Iris pigment epithelial cell (primary cell): ENCODE results near the gene ASCL3.
A peak's percentile ranks its signal among the peaks of the same experiment; 100 is the strongest.
"Not testable (repeated sequence)": the region's sequence is repeated elsewhere in the genome, so short reads cannot be mapped to it uniquely, and the experiment has no call there.

Experiments used
- DNase-seq: peaks from one replicate; pipeline ENCODE4 v3.0.0-alpha.2; 2011; ENCODE audit warnings: low read depth

The ASCL3 gene

DNA sequence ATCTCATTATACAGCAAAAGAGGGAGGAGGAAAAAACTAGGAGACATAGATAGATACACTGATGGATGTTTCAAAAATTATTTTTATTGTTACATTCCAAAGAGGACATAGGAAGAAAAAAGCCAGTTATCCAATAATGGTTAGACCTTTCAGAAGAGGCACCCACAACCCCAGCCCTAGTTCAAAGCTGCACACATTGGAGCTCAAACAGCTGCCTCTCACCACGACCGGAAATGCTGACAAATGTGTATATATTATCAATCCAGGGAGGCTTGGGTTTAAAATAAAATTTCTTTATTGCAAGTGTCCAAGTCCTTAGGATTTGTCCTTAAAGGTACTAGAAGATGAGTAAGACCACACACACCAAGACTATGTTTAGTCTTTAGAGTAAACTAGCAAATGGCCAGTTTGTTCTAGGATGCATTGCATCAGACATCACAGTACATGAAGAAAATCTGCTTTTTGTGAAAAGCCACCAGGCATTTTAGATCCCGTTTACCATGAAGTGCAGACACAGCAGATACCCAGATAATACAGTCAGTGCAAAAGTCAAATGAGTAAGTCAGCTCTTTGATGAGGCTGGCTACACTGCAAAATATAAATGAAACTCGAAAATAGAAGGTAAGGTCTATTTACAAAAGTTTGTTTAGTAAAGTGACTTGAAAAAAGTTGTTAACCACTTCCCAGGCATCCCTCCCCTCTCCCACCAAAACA lies 4.6 kb upstream of the ASCL3 start:
- peak; percentile 10 for DNase-seq

DNA sequence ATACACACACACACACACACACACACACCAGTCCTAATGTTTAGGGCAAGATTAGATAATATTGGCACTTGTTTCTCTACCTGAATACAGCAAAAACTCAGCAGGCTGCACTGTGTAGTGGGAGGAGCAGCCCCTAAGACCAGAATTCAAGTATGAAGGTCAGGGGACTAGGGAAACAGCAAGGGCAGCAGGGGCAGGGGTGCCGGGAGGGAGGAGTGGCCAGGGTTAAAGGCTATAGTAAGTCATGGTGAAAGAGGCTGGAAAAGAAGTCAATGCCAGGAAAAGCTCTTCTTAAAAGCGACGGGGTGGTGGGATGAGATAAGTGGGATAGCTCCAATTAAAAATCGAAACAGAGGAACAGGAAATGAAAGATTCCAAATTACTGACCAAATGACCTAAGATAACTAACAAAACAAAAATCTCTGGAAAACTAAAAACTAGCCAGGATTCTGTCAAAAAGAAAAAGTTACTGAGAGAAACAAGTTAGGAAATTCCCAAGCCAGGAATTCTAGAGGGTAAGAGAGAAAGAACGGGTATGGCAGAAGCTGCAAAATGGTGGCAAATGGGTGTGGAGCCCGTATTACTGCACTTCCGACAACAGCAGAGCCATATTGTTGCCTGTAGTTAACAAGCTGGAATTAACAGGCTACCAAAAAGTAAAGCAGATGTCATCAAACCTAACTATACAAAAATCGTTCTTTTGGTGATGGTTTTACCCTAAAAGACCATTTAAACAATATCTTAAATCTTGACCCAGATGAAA lies 1.3 kb downstream of the ASCL3 start:
- no peak for DNase-seq

DNA sequence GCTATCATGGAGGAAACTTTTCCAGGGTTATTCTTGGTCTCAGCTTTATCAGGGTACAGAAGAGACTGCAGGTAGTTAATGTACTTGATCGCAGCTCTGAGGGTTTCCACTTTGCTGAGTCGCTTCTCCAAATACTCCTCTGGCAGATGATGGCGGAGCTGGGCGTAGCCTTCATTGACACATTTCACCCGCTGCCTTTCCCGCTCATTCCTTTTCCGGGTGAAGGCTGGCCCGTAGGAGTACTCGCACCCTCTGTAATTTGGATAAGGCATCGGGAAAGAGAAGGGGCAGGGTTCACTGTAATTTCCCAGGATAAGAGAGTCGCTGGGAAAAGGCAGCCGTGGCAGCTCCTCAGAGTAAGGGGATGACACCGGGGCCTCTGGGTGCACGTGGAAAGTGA lies 5.2 kb downstream of the ASCL3 start:
- no peak for DNase-seq

DNA sequence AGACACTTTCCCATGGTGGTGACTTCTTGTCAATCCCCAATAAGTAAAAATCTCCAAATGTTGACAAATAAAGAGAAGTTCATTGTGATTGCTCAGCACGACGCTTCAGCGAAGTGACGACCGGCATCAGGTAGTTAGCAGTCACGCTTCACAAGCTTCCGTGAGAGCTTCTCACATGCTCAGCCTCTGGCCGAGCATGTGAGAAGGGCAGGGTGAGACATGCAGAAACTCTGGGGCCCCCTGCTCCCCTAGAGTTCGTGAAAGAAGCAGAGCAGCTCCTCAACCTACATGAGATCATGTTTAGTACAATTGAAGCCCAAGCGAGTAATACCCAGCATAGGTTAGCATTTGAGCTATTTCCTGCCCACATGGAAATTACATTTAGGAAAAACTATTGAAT lies 5.7 kb downstream of the ASCL3 start:
- no peak for DNase-seq

DNA sequence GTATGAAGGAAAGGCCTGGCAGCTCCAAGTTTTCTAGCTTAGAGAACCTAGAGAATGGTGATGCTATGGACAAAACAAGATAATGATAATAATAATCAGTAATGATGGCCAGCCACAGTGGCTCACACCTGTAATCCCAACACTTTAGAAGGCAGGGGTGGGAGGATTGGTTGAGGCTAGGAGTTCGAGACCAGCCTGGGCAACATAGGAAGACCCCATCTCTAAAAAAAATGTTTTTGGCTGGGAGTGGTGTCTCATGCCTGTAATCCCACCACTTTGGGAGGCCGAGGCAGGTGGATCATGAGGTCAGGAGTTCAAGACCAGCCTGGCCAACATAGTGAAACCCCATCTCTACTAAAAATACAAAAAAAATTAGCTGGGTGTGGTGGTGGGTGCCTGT lies 7.0 kb downstream of the ASCL3 start:
- DNase-seq: not testable (repeated sequence)

DNA sequence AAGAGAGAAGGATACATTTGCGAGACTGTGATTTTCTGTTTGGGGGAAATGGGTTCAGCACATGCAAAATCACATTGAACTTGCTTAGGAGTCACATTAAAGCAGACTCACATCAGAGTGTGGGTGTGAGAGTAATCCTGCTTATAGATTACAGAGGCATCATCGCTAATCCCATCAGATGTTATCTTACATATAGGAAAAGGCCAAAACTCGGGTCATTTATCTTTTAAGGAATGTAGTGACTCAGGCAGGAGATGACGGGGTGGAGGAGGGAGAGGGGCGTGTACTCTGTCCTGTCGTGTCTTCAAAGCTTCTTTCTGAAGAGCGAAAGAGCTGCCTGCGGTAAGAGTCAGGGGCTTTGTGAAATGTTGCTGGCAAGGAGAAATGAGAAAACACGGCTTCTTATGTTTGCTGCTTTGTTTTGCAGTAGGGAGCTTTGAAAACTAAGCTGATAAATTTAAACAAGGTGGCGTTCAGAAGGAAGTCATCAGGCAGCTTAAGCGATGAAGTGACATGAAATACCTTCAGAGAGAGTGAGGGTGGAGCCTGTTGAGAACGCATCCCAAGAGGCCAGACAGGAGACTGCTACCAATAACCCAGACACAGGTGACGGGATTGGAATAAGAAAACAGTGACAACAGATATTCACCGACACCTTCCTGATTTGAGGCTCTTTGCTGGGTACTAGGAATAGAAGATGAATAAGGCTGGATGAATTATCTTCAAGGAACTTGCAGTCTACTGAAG lies 7.9 kb downstream of the ASCL3 start:
- DNase-seq: peak; percentile 91

DNA sequence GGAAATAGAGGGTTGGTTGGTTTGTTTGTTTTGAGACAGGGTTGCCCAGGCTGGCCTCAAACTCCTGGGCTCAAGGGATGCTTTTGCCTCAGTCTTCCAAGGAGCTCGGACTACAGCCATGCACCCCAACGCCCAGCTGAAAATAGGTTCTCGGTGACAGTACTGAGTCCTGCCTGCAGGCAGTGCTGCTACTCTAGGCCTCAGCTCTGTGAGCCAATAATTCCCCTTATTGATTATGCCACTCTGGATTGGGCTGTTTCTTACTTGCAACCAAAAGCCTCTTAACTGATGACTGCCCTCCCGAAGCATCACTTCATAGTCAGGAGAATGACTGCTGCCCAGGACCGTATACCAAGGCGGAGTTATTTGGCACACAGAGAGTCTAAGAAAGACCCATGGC lies 8.9 kb downstream of the ASCL3 start:
- DNase-seq: no peak

DNA sequence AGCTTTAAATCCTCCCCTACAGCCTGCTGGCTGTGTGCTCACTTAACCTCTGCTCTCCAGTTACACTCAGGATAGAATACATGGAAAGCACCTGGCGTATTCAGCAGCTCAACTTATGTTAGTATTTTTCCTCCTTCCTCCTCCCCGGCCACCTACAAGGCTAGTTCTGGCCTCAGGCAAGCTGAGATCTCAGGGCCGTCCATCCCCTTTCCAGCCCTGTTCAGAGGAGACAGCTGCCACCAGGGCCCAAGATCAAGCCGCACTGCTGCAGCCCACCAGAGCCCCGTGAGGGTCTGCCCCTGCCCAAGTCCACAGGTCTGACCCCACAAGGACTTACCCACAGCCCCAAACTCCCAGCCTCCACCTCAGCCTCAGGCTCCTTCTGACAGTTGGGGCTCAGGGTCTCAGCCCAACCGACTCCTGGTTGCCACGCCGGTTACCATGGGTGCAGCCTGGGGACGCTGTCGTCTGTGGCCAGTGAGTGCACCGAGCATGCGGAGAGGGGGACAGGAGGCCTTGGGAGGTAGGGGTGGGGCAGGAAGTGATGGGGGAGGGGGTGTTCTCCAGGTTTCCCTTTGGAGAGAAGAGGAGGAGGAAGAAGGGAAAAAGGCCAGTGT lies 10.1 kb downstream of the ASCL3 start, which contains the start of gene C11orf16:
TSS of gene C11orf16 (minus strand) at position 384 of the 617 bp plus-strand sequence. CDS start 639 bp downstream, outside the sequence.
- no peak for DNase-seq

DNA sequence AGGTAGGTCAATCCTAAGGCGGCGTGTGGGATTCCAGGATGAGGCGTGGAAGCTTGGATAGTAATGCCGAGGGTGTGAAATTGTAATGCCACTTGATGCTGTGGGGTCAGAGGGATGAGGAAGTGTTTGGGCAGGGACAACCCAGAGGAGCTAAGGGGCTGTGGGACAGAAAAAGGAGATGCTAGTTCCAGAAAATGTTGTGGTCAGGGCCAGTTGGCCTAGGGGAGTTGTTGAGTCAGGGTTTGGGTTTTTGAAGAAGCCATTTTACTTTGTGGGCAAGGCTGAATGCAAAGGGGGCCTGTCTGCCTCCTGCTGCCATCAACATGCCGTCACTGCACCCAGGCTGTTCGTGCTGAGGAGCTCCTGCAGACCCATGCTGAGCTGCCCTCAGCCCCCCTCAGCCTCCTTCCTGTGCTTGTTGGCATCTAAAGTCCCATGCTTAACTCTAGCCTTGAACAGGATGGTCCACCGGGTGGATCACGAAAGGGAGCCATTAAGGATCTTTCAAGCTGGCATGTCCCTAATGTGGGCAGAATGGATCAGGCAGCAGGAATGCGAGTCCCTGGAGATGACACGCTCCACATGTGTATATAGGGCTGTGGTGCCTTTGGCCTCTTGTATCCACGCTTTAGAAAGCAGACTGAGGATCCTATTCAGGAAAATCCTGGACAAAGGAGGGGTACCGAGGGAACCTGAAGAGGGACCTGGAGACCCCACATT lies 12.2 kb downstream of the ASCL3 start:
- DNase-seq: no peak

DNA sequence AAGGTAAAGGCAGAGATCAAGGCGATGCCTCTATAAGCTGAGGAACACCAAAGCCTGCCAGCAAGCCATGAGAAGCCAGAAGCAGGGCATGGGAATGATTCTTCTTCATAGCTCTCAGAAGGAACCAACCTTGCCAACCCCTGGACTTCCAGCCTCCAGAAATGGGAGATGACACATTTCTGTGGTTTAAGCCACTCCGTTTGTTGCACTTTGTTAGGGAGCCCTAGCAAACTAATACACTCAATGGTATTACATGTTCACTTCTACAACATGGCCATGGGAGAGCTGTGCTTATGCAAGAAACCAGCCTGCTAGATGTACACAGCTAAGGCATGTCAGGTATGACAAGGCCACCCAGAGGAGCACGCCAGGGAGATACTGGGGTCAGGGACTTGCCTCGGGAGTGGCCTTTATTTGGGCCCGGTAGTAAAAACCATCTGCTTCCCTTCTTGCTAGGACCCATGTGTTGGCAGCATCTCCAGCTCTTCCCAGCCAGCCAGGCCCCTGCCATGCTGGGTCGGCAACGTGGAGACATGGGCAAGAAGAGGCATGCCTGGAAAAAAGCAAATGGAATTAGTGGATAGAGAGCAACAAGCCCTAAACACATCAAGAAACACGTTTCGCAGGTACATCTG lies 13.7 kb downstream of the ASCL3 start:
- DNase-seq: peak; percentile 30

DNA sequence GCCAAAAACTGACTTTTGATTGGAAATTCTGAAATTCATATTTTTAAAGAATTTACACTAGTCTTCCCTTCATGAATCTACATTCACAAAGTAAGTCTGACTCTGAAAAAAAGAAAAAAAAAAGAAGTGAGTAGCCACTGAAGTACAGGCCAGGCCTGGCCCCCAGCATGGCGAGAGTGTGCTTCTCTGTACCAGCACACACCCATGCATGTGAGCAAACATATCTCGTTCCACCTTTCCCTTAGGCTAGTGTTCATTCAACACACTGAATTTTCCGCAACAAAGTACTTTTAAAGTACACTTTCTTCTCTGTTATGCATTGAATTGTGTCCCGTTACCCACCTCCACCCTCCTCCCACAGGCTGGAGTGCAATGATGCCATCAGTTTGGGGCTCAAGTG lies 14.6 kb downstream of the ASCL3 start:
- no peak for DNase-seq

DNA sequence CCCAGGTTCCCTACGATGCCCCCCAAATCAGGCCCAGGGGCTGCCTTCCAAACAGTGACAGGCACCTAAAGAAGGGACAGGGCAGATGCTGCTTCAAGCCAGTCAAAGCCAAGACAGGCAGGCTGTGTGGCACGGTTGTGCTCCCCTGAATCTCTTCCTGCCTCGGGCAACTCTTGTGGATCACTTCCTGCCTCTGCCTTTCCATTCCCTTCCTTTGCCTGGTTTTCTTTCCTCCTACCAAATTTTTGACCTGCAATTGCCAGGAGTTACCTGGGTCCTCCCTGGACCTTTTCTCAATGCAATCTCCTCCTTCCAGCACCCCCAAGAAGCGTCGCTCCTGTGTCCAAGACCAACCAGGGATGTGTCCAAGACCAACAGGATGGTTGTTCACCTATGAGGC lies 15.6 kb downstream of the ASCL3 start:
- DNase-seq: no peak

DNA sequence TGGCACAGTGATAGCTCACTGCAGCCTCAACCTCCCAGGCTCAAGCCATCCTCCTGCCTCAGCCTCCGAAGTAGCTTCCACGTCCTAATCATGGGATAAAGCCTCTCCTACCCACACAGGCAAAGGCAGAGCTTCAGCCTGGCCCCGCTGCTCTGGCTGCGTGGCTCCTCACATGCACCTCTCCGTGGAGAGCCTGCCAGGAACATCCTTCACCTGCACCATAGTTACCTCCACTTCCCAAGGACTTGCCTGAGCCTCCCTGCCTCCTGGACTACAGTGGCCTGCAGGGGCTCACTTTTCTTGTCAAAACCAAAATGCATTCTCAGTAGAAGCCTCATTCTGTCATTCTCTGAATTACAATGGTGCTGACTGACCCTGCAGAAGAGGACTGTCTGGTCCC lies 16.6 kb downstream of the ASCL3 start:
- DNase-seq: no peak

DNA sequence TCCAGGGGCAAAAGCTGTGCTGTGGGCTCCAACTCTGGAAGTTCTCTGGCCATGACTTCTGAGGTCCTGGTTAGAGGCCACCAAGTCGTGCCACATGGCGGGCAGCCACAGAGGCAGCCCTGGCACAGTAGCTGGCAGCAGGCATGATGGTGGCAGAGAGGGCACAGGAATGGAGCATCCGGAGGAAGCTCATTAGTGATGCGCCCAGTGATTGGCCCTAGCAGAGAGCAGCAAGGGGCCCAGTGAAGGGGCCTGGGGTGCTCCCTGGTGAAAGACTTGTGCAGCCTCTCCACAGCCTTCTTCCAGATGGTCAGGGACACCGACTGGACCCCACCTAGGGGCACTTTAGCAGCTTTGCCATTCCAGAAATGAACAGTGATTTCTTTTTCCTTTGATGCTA lies 17.1 kb downstream of the ASCL3 start:
- no peak for DNase-seq

DNA sequence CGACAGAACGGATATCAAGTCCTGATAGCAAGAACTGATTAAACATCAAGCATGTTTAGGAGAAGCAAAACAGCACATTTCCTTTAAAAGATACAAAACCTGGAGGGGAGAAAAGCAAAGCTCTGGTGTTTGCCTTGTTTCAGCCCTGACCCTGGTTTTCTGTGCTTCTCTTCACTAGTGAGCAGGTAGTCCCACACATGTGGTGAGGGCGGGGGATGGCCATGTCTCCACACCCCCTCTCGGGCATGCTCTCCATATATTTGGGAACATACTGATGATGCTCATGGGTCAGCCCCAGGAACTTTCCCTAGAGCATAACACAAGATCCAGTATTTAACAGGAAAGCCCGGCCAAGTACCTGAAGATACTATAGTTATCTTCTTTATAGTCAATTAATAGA lies 20.1 kb downstream of the ASCL3 start:
- no peak for DNase-seq

DNA sequence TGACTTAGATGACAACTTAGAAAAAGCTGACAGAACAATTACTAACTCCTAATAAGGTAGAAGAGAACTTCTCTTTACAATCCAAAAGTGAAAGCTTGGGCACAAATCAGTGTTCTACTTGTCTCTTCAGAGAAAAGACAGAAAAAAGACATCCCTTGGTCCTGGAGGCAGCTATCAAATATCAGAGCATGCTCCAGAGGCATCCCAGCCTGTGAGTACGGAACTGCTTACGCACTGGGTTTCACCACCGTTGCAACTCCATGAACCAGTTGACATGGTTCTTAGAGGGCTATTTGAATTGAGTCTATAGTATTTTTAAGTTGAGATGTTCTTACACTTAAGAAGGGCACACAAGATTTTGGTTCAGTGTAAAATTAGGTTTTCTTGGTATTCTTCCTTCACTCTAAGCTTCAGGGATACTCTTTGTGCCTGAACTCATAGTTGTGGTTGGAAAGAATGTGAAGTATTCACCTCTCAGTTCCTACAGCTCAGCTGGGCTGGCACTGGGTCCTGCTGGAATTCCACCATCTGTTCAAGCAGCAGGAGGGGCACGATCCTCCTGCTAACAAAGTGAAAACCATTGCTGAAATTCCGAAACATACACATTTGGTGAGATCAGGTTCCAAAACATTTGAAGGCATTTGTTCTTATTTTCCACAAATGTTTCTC lies 25.5 kb downstream of the ASCL3 start:
- DNase-seq: peak; percentile 93

DNA sequence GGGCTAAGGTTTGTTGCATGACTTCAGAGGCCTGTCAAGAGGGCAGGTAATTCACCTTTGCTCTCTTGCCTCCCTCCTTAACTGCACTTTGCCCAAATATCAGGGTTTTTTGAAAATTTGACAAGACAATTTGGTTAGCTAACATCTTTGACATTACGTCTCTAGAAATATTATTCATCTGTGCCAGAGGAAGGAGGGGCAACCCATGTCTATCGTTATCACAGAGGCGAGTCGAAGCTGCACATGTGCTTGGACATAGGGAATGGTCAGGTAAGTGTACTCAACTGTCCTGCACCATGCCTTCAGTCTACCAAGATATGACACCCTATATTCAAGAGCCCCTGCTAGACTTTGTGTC lies 28.2 kb downstream of the ASCL3 start:
- no peak for DNase-seq

DNA sequence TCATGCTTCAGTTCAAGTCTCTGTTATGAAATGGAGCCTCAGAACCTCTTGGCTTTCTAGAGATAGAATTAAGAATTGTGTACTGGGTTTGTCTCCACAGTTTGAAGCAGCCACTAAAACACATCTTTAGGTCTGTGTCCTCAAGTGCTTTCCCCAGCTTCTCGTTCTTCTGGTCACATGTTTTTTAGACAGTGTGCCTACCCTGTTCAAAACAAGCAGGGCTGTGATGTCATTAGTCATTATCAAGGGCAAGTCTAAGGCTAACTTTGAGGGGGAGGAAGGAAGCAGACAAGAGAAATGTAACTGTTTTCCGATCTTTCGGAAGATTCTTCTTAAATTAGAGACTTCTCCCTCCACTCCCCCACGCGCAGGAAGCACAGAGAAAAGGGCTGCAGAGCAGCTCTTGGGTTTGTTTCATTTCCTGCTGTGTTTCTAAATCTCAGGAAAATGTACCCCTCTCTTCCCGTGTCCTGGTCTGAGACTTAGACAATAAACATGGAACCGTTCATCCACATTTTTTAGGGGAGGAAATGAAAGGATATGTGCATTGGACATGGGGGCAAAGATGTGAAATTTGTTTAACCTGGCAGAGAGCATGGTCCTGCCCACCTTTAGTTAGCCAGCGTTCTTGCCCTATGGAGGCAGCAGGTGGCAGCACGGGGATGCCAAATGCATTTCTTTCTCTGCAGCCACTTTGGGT lies 28.7 kb downstream of the ASCL3 start:
- peak; percentile 79 for DNase-seq

DNA sequence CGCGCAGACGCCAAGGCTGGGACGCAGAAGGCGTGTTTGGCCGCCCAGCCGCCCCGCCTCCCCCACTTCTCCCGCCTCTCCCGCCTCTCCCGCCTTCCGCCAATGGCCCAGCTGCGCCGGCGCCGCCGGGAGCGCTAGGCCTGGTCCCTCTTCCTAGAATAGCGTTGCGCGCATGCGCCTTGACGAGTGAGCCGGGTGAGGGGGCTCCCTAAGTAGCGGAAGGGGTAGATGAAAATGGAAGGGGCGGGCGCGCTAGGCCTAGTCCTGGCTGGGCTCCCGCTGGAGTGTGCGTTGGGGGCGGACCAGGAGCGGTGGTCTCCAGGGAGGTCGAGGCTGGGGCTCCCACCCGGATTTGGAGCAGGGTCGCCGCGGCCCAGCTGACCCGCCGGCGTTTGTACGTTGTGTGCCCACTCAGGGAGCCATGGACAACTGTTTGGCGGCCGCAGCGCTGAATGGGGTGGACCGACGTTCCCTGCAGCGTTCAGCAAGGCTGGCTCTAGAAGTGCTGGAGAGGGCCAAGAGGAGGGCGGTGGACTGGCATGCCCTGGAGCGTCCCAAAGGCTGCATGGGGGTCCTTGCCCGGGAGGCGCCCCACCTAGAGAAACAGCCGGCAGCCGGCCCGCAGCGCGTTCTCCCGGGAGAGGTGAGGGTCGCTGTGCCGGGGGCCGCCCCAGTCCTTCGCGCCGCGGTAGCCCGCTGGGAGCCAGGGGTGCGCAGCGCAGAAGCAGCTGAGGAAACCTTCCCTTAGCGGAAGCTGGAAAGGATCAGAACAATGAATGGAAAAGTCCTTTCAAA lies 31.6 kb downstream of the ASCL3 start, which contains the start of gene AKIP1:
TSS of gene AKIP1 (plus strand) at position 161 of the 795 bp plus-strand sequence. CDS start at position 422, 261 bp downstream.
- DNase-seq: peak; percentile 94
